Measurements from ENCODE around the gene SLC4A2.
"Not testable (repeated sequence)": the region's sequence is repeated elsewhere in the genome, so short reads cannot be mapped to it uniquely, and the experiment has no call there.

SLC4A2 gene, protein sequence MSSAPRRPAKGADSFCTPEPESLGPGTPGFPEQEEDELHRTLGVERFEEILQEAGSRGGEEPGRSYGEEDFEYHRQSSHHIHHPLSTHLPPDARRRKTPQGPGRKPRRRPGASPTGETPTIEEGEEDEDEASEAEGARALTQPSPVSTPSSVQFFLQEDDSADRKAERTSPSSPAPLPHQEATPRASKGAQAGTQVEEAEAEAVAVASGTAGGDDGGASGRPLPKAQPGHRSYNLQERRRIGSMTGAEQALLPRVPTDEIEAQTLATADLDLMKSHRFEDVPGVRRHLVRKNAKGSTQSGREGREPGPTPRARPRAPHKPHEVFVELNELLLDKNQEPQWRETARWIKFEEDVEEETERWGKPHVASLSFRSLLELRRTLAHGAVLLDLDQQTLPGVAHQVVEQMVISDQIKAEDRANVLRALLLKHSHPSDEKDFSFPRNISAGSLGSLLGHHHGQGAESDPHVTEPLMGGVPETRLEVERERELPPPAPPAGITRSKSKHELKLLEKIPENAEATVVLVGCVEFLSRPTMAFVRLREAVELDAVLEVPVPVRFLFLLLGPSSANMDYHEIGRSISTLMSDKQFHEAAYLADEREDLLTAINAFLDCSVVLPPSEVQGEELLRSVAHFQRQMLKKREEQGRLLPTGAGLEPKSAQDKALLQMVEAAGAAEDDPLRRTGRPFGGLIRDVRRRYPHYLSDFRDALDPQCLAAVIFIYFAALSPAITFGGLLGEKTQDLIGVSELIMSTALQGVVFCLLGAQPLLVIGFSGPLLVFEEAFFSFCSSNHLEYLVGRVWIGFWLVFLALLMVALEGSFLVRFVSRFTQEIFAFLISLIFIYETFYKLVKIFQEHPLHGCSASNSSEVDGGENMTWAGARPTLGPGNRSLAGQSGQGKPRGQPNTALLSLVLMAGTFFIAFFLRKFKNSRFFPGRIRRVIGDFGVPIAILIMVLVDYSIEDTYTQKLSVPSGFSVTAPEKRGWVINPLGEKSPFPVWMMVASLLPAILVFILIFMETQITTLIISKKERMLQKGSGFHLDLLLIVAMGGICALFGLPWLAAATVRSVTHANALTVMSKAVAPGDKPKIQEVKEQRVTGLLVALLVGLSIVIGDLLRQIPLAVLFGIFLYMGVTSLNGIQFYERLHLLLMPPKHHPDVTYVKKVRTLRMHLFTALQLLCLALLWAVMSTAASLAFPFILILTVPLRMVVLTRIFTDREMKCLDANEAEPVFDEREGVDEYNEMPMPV

DNA sequence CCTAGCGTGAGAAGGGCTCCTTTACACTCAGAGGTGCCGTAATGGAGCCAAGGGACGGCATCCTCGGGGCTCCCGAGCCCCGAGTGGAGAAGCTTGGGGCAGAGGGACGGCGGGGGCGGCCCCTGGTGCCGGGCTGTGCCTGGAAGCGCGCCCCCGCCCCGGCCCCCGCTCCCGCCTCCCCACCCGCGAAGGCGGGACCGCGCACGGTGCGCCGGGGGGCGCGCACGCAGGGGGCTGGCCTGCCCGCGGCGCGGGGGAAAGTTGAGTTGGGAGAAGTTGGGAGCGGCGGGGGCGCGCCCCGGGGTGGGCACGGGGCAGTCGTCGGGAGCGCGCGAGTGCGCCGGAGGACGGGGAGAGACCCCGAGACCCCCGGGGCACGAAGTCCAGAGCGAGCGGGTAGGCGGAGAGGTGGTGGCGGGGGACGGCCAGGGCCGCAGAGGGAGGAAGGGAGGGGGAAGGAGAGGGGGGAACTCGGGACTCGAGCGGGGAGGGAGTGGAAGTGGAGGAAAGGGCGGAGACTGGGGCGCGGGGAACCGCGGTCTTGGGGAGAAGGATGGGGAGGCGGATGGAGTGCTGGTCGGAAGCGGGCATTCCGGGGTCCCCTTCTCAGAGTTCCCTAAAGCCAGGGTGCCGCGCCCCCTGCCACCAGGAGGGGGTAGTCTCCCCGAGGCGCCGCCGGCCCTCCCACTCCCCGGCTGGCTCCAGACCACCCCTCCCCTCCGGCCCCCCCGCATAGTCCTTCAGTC is at the start of gene SLC4A2:
SLC4A2 (plus strand) TSS at position 223 of the 746 bp plus-strand sequence. CDS start 2,399 bp downstream, outside the sequence.
- DNase-seq = peak; percentile 25

DNA sequence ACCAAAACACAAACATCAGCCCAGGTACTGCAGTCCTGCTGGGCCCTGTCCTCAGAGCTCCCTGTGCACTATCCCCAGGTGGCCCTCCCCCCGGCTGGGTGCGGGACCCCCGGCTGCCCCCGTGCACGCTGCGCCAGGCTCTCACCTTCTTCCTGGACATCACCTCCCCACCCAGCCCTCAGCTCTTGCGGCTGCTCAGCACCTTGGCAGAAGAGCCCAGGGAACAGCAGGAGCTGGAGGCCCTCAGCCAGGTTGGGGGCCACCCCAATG is 49.4 kb upstream of the SLC4A2 start:
- DNase-seq = no peak

DNA sequence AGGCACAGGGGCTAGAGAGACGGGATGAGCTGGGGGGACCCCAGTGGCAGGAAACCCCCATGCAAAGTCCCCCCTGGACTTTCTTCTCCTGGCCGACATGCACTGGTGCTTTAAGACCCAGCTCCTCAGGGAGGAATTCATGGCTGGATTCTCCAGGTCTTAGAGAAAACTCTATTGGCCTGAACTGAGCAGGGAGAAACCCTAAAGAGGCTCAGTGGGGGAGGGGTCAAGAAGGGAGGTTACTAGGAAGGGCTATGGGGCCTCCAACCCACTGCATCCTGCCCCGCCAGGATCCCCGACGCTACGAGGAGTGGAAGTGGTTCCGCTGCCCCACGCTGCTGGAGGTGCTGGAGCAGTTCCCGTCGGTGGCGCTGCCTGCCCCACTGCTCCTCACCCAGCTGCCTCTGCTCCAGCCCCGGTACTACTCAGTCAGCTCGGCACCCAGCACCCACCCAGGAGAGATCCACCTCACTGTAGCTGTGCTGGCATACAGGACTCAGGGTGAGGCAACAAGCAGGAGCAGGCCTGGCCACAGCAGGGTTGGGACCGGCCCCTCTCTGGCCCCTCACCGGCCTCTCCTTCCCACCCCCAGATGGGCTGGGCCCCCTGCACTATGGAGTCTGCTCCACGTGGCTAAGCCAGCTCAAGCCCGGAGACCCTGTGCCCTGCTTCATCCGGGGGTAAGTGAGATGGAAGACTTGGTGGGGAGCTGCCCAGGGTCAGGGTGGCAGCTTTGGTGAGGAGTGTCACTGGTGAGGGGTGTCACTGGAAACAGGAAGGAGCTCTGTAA is 48.9 kb upstream of the SLC4A2 start:
- no peak for DNase-seq

DNA sequence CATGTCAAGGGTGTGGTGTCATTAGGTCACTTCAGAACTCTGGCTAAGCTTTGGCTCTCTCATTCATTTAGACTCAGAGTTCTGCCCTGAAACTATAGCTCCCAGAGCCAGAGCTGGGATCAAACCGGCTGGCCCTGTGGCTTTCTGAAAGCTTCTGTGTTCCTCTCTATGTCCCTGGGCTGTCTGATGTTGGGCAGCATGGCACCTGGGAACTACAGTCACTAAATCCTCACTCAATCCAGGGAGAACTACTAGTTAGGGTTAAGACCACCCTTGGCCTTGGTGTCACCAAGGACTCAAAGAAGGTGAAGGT is 48.3 kb upstream of the SLC4A2 start:
- DNase-seq = no peak

DNA sequence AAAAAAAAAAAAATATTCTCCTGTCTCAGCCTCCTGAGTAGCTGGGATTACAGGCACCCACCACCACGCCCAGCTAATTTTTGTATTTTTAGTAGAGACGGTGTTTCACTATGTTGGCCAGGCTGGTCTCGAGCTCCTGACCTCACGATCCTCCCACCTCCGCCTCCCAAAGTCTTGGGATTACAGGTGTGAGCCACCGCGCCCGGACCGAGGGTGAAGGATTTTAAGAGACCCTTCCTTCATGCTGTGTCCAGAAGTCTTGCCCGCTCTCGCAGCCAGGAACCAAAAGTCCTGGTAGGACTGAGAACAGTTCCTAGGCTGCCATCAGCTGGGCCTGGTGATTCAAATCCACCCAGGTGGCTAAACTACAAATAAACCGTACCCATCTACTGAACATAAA is 47.8 kb upstream of the SLC4A2 start:
- not testable (repeated sequence) for DNase-seq

DNA sequence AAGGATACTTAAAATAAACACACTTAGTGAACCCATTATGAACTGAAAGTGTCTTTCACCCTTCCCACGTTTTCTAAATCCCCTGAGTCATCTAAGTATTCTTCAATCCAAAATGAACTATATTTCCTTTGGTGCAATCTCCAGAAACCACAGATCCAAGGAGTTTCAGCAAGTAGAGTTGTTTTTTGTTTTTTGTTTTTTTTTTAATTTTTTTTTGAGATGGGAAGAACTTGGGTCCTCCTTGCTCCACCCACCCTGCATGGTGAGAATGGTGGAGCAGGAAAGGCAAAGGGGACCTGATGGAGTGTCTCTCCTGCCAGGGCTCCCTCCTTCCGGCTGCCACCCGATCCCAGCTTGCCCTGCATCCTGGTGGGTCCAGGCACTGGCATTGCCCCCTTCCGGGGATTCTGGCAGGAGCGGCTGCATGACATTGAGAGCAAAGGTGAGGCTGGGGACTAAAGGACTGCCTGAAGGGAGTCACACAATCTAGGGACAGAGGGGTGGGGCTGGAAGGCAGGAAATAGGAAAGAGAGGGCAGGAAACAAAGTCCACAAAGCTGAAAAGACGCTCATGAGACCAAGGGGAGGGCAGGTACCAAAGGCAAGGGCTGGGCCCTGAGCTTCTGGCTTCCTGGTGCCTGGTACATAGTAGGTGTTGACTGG is 47.2 kb upstream of the SLC4A2 start:
- no peak for DNase-seq

DNA sequence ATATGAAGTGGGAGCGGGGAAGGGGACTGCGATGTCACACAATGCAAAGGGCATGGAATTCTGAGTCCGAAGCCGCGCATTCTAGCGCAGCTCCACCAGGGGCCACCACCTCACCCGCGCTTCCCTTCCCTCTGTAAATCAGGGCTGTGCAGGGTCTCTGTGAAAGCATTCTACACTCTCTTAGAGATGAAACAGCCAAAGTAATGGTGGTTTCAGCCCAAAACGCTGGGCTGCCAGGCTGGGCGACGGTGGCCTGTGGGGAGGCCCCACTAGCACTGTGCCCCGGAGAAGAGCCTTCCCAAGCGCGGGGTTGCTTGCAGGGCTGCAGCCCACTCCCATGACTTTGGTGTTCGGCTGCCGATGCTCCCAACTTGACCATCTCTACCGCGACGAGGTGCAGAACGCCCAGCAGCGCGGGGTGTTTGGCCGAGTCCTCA is 46.5 kb upstream of the SLC4A2 start:
- no peak for DNase-seq

DNA sequence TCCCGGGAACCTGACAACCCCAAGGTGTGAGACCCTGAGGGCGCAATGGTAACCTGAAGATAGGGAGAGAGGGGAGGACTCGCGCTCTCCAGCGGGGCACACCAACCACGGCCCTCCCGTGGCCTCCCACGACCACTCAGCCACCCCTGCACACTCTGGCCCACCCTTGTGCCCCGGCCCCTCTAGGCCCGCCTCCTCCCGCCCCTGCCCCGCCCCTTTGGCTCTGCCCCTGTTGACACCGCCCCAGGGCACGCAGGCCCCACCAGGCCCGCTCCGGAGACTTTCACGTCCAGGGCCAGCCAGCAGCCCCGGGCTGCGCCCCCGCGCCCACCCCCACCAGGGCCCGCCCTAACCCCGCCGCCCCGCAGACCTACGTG is 46.0 kb upstream of the SLC4A2 start:
- DNase-seq = no peak

DNA sequence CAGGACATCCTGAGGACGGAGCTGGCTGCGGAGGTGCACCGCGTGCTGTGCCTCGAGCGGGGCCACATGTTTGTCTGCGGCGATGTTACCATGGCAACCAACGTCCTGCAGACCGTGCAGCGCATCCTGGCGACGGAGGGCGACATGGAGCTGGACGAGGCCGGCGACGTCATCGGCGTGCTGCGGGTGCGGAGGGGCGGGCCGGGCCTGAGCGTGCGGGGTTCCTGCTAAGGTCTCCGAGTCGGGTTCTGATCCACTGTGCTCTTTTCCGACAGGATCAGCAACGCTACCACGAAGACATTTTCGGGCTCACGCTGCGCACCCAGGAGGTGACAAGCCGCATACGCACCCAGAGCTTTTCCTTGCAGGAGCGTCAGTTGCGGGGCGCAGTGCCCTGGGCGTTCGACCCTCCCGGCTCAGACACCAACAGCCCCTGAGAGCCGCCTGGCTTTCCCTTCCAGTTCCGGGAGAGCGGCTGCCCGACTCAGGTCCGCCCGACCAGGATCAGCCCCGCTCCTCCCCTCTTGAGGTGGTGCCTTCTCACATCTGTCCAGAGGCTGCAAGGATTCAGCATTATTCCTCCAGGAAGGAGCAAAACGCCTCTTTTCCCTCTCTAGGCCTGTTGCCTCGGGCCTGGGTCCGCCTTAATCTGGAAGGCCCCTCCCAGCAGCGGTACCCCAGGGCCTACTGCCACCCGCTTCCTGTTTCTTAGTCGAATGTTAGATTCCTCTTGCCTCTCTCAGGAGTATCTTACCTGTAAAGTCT is 45.5 kb upstream of the SLC4A2 start:
- no peak for DNase-seq

DNA sequence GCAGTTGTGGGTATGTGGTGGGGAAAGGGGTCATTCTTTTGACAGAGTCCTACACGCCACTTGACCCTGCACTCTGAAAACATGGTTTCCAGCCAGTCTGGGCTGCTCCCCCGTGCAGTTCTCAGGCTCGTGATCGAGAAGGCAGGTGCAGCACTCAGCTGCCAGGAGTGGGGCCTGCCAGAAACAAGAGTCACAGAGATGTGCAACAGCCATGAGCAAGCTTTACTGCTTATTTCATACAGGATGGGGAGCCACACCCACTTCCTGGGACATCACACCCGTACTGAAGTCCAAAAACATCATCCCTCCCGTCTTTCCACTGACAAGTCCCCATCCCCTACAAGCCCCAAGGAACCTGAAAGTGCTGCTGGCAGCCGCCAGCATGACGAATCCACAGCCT is 44.4 kb upstream of the SLC4A2 start:
- no peak for DNase-seq

DNA sequence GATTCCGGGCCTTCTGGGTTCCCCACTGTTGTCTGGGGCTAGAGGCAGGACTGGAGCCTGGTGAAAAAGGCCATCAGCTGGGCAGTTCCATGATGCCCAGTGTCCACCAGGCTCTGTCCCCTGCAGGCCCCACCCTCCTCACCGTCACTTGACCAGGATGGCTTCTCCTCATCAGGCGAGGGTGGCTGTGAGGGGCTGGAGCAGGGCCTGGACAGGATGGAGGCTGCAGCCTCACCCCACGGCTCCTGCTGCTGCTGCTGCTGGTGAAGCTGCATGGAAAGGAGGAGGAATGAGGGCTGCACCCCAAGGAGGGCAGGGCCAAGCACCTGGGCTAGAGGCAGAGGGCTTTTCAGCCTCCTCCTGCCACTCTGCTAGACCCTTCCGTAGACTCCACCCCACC is 43.4 kb upstream of the SLC4A2 start:
- DNase-seq = no peak

DNA sequence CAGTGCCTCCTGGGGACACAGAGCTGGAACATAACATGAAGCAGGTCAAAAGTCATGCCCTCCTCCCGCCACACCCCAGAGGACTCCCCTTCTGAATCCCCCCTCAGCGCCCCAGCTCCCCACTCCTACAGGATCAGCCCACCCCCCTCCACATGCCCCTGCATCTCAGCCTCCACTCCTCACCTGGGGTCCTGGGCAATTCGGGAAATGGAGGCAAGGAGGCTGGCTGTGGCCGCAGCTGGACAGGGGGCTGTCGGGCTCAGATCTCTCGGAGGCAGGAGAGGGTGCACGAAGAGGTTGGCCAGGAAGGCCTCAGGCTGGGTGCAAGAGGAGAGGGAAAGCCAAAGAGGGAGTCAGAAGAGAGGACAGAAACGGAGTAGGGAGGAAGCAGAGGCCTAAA is 42.9 kb upstream of the SLC4A2 start:
- no peak for DNase-seq

DNA sequence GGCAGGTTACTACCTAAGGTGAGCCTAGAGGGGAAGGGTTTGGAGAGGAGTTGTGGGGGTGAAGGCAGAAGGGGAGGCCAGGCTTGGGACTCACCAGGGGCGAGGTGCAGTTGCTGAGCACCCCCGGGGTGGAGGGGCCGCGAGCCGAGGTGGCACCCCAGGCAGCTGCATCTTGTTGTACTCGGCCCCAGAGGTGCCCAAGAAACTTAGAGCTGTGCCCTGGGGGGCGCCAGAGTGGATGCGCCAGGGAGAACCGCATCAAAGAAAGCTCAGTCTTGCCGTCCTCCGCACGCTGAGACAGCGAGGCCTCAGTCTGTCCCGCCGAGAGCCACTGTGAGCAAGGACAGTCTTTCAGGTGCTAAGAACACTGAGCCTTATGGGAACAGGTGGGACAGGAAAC is 42.4 kb upstream of the SLC4A2 start:
- no peak for DNase-seq

DNA sequence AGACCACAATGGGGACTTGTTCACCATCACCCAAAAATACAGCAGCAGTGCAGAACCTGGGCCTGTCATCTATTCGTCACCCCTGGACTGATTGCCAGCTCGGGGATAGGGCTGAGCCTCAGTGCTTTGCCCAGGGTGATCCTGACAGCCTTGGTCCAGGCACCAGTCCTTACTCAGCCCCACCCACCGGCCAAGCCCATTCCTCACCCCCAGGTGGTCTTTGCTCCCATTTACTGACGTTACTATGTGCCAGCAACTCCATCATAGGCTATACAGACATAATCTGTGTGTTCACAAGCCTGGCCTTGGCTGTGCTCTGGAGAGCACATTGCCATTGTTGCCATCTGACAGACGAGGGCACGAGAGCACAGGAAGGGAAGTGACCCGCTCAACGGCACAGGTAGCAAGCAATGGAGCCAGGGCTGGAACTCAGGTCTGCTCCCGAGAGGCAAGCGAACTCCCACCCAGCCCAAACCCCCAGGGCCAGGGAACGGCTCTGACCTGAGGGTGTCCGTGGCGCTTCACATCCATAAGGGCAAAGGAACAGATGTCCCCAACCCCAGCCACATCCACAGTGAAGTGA is 41.9 kb upstream of the SLC4A2 start:
- DNase-seq = no peak

DNA sequence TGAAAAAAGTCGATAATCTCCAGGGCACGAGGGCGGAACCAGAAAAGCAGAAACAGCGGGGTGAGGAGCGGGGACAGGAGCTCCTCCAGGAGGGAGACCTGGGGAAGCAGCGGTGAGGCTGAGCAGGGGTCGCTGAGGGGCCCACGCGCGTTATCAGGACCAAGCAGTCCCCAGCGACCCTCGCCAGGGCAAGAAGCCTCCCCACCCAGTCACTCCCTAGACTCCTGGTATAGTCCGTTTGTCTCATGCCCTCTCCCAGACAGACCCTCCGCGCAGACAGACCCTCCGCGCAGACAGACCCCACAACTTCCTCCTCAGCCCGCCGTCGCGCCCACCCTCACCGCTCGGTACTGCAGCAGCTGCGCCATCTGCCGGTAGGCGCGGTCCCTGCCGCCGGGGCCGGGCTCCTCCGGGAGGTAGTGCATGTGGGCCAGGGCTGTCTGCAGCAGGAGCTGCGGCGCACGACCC is 41.4 kb upstream of the SLC4A2 start:
- DNase-seq = peak; percentile 25

DNA sequence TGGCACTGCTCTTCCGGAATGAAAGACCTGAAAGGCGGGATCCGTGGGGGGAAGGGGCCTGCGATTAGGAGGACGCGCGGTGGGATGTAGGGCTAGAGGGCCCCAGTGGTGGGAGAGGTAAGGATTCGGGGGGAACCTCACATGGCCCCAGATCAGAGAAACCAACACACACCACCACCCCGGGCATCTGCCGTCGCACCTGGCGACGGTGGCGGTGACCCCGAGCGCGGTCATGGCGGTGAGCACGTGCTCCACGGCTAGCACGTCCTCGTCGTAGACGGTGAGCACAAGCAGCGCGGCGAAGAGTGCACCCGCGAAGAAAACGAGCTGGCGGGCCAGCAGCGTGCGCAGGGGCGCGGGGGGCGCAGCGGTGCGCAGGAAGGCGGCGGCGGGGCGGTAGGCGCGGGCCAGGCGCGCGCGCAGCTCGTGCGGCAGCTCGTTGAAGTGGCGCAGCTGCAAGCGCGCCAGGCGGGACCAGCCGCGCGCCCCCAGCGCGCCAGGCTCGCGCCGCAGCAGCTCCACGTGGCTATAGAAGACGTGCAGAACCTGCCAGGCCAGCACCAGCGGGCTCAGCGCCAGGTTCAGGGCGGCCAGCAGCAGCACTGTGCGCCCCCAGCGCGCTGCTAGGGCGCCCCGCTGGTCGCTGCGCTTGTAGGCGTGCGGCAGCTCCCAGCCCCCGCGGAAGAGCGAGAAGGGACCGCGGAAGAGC is 40.8 kb upstream of the SLC4A2 start:
- DNase-seq = peak; percentile 15

DNA sequence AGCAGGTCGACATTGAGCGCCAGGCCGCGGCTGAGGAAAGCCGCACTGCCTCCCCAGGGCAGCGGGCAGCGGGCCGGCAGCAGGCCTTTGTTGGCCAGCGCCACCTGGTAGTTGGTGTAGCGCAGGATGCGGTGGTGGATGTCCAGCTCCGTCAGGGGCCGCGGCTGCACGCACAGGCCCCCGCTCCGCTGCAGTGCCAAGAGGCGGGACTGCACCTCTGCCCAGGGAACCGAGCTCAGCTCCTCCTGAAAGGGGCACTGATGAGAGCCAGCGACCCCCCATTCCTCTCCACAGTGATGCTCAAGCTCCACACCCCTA is 40.3 kb upstream of the SLC4A2 start:
- DNase-seq = no peak

DNA sequence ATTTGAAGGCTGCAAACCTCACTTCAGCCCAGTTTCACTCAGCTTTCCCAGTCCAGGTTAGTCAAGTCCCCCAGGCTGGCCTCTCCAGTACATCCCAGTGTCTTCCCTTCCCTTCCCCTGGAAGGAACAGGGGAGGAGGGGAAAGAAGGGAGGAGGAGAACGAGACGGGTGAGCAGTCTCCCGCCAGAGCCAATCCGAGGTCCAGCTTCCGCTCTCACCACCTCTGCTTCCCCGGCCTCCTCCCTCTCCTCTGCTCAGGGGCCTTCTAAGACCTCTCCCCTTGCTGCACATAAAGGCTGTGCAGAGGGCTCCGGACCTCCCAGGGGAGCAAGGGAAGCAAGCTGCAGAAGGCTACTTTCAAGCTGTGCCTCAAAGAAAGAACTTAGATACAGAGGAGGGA is 39.2 kb upstream of the SLC4A2 start:
- no peak for DNase-seq

DNA sequence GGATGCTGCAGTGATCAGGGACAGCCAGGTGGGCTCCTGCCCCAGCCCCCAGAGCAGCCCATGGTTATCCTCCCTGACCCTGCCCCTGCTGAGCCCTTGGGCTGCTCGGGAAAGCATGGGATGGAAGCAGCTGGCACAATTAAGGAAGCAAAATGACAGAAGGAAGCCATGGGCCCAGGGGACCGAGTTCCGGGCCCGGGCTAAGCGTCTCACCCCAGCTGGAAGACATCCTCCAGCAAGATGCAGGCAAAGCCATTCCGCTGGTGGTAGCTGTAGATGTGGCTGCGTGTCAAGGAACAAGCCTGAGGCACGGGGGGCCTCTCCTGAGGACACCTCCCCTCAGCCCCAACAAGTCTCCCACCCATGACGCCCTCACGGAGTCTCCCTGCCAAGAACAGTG is 36.2 kb upstream of the SLC4A2 start:
- DNase-seq = no peak

Data from NCI-H510A treated with DMSO at 0.1 percent for 48 hours (cell line).